SJSA1 (cell line): ENCODE results near the gene PLOD2. TPM values are rescaled to one million over a fixed set of nuclear protein-coding genes. Genes with fewer than 3 reads are reported as not detected.

Experiments used
- DNase-seq, 2 experiments: peaks; one replicate each; pipeline ENCODE4 v3.0.0-alpha.2; 2015 to 2020; ENCODE audit warnings: low spot score in 2 of 2, low read depth in 1 of 2
- H3K27ac ChIP-seq: fragments of 250-450 bp; sonication (Bioruptor Pico); 2 replicates; pipeline ENCODE4 v1.5.1; 2020; ENCODE audit warnings: mild to moderate bottlenecking, moderate library complexity
- H3K27me3 ChIP-seq: fragments of 250-450 bp; sonication (Bioruptor Pico); replicated peaks from 2 replicates; pipeline ENCODE4 v1.5.1; 2020; ENCODE audit warnings: mild to moderate bottlenecking, moderate library complexity
- H3K36me3 ChIP-seq: fragments of 250-450 bp; sonication (Bioruptor Pico); 2 replicates; pipeline ENCODE4 v1.5.1; 2020; ENCODE audit warnings: mild to moderate bottlenecking
- H3K4me1 ChIP-seq: fragments of 250-450 bp; sonication (Bioruptor Pico); replicated peaks from 2 replicates; pipeline ENCODE4 v1.6.1; 2021; ENCODE audit warnings: mild to moderate bottlenecking
- H3K4me3 ChIP-seq: fragments of 250-450 bp; sonication (Bioruptor Pico); 2 replicates; pipeline ENCODE4 v1.5.1; 2020; ENCODE audit warnings: mild to moderate bottlenecking
- H3K9me3 ChIP-seq: fragments of 250-450 bp; sonication (Bioruptor Pico); replicated peaks from 2 replicates; pipeline ENCODE4 v1.5.1; 2020; ENCODE audit warnings: mild to moderate bottlenecking
- total RNA-seq: library from RNA; depleted of rRNA; stranded (reverse); fragments of >200 nt; shearing (Covaris generic); gene quantifications from 2 replicates; pipeline ENCODE4 v1.2.3, GENCODE V29; 2014; rRNA removed

Gene PLOD2
- total RNA-seq, 1 experiment from 2014 or later, result 109 TPM

- H3K4me3 ChIP-seq, result no peak overlapping the region
- H3K9me3 ChIP-seq, result no peaks in the 10 kb centered on the region
- H3K36me3 ChIP-seq, result no peaks in the 10 kb centered on the region
- H3K27me3 ChIP-seq, result no peaks in the 10 kb centered on the region; the same call in 1 of the 2 replicates
- no peak for DNase-seq
- H3K27ac ChIP-seq, result no peak overlapping the region
- H3K4me1 ChIP-seq, result no peaks in the 10 kb centered on the region
Observed at GRCh38 chr3:146020969-146021368, 140.0 kb downstream of the PLOD2 start.

- Histone ChIP-seq H3K27ac (no peak overlapping the region), H3K27me3 (no peaks in the 10 kb centered on the region; the same call in 1 of the 2 replicates), H3K9me3 (no peaks in the 10 kb centered on the region), H3K36me3 (no peaks in the 10 kb centered on the region), H3K4me1 (no peaks in the 10 kb centered on the region), H3K4me3 (no peak overlapping the region)
- DNase-seq, result no peak
Observed at GRCh38 chr3:146019508-146019907, 141.5 kb downstream of the PLOD2 start.

Other genes with a start within 250 kb of the PLOD2 start
- gene PLSCR4, start 89.9 kb upstream of the PLOD2 start, total RNA-seq, result 3.7 and 7.8 TPM in 2 replicates